SK-N-SH treated with all-trans-retinoic acid at 6 μM for 48 hours (cell line): Measurements from ENCODE around the gene OR56A1.

Experiments
- ATAC-seq: fragments of 200-7000 bp; cut with Tn5 transposase; 3 replicates; pipeline ENCODE4 v1.9.1; 2020; ENCODE audit warnings: mild to moderate bottlenecking, moderate library complexity
- ARNTL ChIP-seq: fragments of 450-650 bp; formaldehyde crosslinking; IDR thresholded peaks from 2 replicates; pipeline ENCODE4 v1.5.0; 2020; ENCODE audit warnings: low read depth, mild to moderate bottlenecking, moderate library complexity, borderline replicate concordance
- BACH2 ChIP-seq: fragments of 250-450 bp; sonication (Bioruptor Pico); IDR thresholded peaks from 2 replicates; pipeline ENCODE4 v1.9.0; 2021; ENCODE audit warnings: mild to moderate bottlenecking, borderline replicate concordance
- CREB5 ChIP-seq: fragments of 250-450 bp; sonication (Bioruptor Pico); IDR thresholded peaks from 2 replicates; pipeline ENCODE4 v1.5.1; 2020; ENCODE audit warnings: low read depth, mild to moderate bottlenecking, moderate library complexity
- CSDC2 ChIP-seq: fragments of 250-450 bp; sonication (Bioruptor Pico); IDR thresholded peaks from 2 replicates; pipeline ENCODE4 v1.5.0; 2020; ENCODE audit warnings: mild to moderate bottlenecking, moderate library complexity
- CSRNP3 ChIP-seq: fragments of 250-450 bp; sonication (Bioruptor Pico); IDR thresholded peaks from 2 replicates; pipeline ENCODE4 v1.5.1; 2021; ENCODE audit warnings: mild to moderate bottlenecking, moderate library complexity
- ESRRG ChIP-seq: fragments of 250-450 bp; sonication (Bioruptor Pico); IDR thresholded peaks from 2 replicates; pipeline ENCODE4 v1.6.1; 2021; ENCODE audit warnings: mild to moderate bottlenecking
- GLIS3 ChIP-seq: fragments of 250-450 bp; sonication (Bioruptor Pico); IDR thresholded peaks from 2 replicates; pipeline ENCODE4 v1.5.0; 2020; ENCODE audit warnings: mild to moderate bottlenecking, moderate library complexity
- OSR1 ChIP-seq: fragments of 250-450 bp; sonication (Bioruptor Pico); IDR thresholded peaks from 2 replicates; pipeline ENCODE4 v1.8.0; 2022; ENCODE audit warnings: moderate library complexity, mild to moderate bottlenecking, inconsistent platforms
- PPARA ChIP-seq: fragments of 250-450 bp; sonication (Bioruptor Pico); IDR thresholded peaks from 2 replicates; pipeline ENCODE4 v1.5.0; 2020; ENCODE audit warnings: mild to moderate bottlenecking, borderline replicate concordance
- RARB ChIP-seq: fragments of 250-450 bp; sonication (Bioruptor Pico); IDR thresholded peaks from 2 replicates; pipeline ENCODE4 v1.8.0; 2021; ENCODE audit warnings: mild to moderate bottlenecking, moderate library complexity
- SNAI2 ChIP-seq: fragments of 250-450 bp; sonication (Bioruptor Pico); IDR thresholded peaks from 2 replicates; pipeline ENCODE4 v1.5.0; 2020; ENCODE audit warnings: mild to moderate bottlenecking, moderate library complexity
- TCF4 ChIP-seq: fragments of 250-450 bp; sonication (Bioruptor Pico); IDR thresholded peaks from 2 replicates; pipeline ENCODE4 v1.8.0; 2021; ENCODE audit warnings: mild to moderate bottlenecking, moderate library complexity, borderline replicate concordance
- TOX ChIP-seq: fragments of 250-450 bp; sonication (Bioruptor Pico); IDR thresholded peaks from 2 replicates; pipeline ENCODE4 v1.8.0; 2021; ENCODE audit warnings: mild to moderate bottlenecking, moderate library complexity, borderline replicate concordance
- TSHZ2 ChIP-seq: fragments of 250-450 bp; sonication (Bioruptor Pico); IDR thresholded peaks from 2 replicates; pipeline ENCODE4 v1.5.0; 2020; ENCODE audit warnings: mild to moderate bottlenecking, moderate library complexity
- ZC3H10 ChIP-seq: fragments of 250-450 bp; sonication (Bioruptor Pico); IDR thresholded peaks from 2 replicates; pipeline ENCODE4 v1.5.1; 2021; ENCODE audit warnings: mild to moderate bottlenecking, moderate library complexity
- ZFP3 ChIP-seq: fragments of 250-450 bp; sonication (Bioruptor Pico); IDR thresholded peaks from 2 replicates; pipeline ENCODE4 v1.5.0; 2020; ENCODE audit warnings: mild to moderate bottlenecking, moderate library complexity
- ZFP30 ChIP-seq: fragments of 450-650 bp; formaldehyde crosslinking; IDR thresholded peaks from 2 replicates; pipeline ENCODE4 v1.5.0; 2022; ENCODE audit warnings: mild to moderate bottlenecking, moderate library complexity
- ZNF565 ChIP-seq: fragments of 450-650 bp; formaldehyde crosslinking; conservative IDR thresholded peaks from 2 replicates; pipeline ENCODE4 v1.5.0; 2020; ENCODE audit warnings: low read depth, mild to moderate bottlenecking, moderate library complexity
- ZNF70 ChIP-seq: fragments of 450-650 bp; formaldehyde crosslinking; IDR thresholded peaks from 2 replicates; pipeline ENCODE4 v1.5.0; 2020; ENCODE audit warnings: mild to moderate bottlenecking, moderate library complexity
- ZNF8 ChIP-seq: fragments of 450-650 bp; formaldehyde crosslinking; IDR thresholded peaks from 2 replicates; pipeline ENCODE4 v1.5.0; 2020; ENCODE audit warnings: mild to moderate bottlenecking, moderate library complexity
- TF ChIP-seq, protein P1 (sequence below): fragments of 250-450 bp; sonication (Bioruptor Pico); IDR thresholded peaks from 2 replicates; pipeline ENCODE4 v1.8.0; 2021; ENCODE audit warnings: low read depth, mild to moderate bottlenecking, moderate library complexity, borderline replicate concordance

The OR56A1 gene, protein sequence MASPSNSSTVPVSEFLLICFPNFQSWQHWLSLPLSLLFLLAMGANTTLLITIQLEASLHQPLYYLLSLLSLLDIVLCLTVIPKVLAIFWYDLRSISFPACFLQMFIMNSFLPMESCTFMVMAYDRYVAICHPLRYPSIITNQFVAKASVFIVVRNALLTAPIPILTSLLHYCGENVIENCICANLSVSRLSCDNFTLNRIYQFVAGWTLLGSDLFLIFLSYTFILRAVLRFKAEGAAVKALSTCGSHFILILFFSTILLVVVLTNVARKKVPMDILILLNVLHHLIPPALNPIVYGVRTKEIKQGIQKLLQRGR

DNA sequence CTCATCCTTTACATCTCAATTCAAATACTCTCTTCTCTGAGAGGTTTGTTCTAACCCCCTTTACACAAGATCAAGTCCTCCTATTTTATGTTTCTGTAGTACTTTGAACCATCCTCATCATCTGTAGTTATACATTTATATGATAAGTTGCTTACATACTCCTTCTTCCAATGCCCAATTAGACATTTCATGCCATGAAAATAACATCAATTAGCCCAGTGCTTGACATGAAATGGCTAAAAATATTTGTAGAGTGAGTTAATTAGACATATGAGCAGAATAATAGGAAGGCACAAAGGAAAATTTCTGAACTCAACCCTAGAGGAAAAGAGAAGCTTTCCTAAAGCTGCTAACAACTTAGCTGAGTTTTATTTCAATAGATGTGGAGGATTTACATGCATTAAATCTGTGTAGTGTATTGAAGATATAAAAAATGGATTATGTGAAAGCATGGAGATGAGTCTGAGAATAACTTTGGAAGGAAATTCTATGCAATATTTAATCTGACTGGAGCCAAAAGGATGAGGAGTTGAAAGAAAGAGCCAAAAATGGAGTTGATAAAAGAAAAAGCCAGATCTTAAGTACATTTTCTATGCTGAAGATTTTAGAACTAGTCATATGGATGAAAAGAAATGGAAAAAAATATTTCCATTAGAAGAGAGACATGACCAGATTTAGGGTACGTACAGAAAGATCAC lies at the start of gene OR56A1:
TSS of gene OR56A1 (minus strand) at position 51 of the 698 bp plus-strand sequence. CDS start 3,066 bp downstream, outside the sequence.
- ATAC-seq: no peak
- TF ChIP-seq SNAI2 (CRISPR knock-in tag): no peak
- TF ChIP-seq PPARA: no peak
- TF ChIP-seq TSHZ2 (CRISPR knock-in tag): no peak
- TF ChIP-seq GLIS3 (CRISPR knock-in tag): no peak
- no peak for TF ChIP-seq TOX (CRISPR knock-in tag)
- no peak for TF ChIP-seq CSDC2 (CRISPR knock-in tag)
- no peak for TF ChIP-seq ZFP3
- TF ChIP-seq BACH2 (CRISPR knock-in tag): no peak
- no peak for TF ChIP-seq CSRNP3 (CRISPR knock-in tag)
- no peak for TF ChIP-seq ZC3H10
- no peak for TF ChIP-seq ZNF70 (CRISPR knock-in tag)
- TF ChIP-seq TCF4 (CRISPR knock-in tag): no peak
- no peak for TF ChIP-seq OSR1 (CRISPR knock-in tag)
- TF ChIP-seq, protein P1, sequence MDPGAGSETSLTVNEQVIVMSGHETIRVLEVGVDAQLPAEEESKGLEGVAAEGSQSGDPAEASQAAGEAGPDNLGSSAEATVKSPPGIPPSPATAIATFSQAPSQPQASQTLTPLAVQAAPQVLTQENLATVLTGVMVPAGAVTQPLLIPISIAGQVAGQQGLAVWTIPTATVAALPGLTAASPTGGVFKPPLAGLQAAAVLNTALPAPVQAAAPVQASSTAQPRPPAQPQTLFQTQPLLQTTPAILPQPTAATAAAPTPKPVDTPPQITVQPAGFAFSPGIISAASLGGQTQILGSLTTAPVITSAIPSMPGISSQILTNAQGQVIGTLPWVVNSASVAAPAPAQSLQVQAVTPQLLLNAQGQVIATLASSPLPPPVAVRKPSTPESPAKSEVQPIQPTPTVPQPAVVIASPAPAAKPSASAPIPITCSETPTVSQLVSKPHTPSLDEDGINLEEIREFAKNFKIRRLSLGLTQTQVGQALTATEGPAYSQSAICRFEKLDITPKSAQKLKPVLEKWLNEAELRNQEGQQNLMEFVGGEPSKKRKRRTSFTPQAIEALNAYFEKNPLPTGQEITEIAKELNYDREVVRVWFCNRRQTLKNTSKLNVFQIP (CRISPR knock-in tag): no peak
- TF ChIP-seq RARB (CRISPR knock-in tag): no peak
- no peak for TF ChIP-seq ZFP30 (CRISPR knock-in tag)
- TF ChIP-seq ZNF565 (CRISPR knock-in tag): no peak
- no peak for TF ChIP-seq ESRRG
- no peak for TF ChIP-seq CREB5
- no peak for TF ChIP-seq ARNTL (CRISPR knock-in tag)

GRCh38 chr11:6079463-6079862 lies 48.9 kb upstream of the OR56A1 start:
- no peak for ATAC-seq
- TF ChIP-seq GLIS3 (CRISPR knock-in tag): no peak
- TF ChIP-seq ZFP3: no peak
- TF ChIP-seq, protein P1 (CRISPR knock-in tag): no peak
- no peak for TF ChIP-seq SNAI2 (CRISPR knock-in tag)
- TF ChIP-seq, all 23 proteins: peak for 0

GRCh38 chr11:6077723-6078122 lies 47.2 kb upstream of the OR56A1 start:
- no peak for ATAC-seq
- no peak for TF ChIP-seq CSRNP3 (CRISPR knock-in tag)
- no peak for TF ChIP-seq TSHZ2 (CRISPR knock-in tag)
- TF ChIP-seq ZFP3: no peak
- no peak for TF ChIP-seq SNAI2 (CRISPR knock-in tag)
- no peak for TF ChIP-seq ARNTL (CRISPR knock-in tag)
- no peak for TF ChIP-seq ZNF8 (CRISPR knock-in tag)
